HepG2 (cell line): ENCODE data around the gene BUD23. TPM values are rescaled to one million over a fixed set of nuclear protein-coding genes. Genes with fewer than 3 reads are reported as not detected.

ENCODE experiments used
- ASH2L ChIP-seq: fragments of 300-600, 200-600 bp; sonication (generic); IDR thresholded peaks from 2 replicates; pipeline ENCODE4 v1.7.0; 2017; ENCODE audit warnings: low read depth, mild to moderate bottlenecking, moderate library complexity, mixed read lengths, low read length; ENCODE audit not compliant: insufficient read length
- ELF3 ChIP-seq: IDR thresholded peaks from 2 replicates; pipeline ENCODE4 v1.6.1; 2016; ENCODE audit warnings: missing genetic modification reagents, missing compliant biosample characterization
- HNF4A ChIP-seq: sonication (generic); formaldehyde crosslinking; IDR thresholded peaks from 2 replicates; pipeline ENCODE4 v1.4.0; 2020; ENCODE audit warnings: missing genetic modification reagents
- KLF12 ChIP-seq: sonication (generic); formaldehyde crosslinking; IDR thresholded peaks from 2 replicates; pipeline ENCODE4 v1.4.0; 2020; ENCODE audit warnings: missing genetic modification reagents, borderline replicate concordance
- LBX2 ChIP-seq: sonication (generic); formaldehyde crosslinking; IDR thresholded peaks from 2 replicates; pipeline ENCODE4 v1.5.0; 2020; ENCODE audit warnings: missing genetic modification reagents, mild to moderate bottlenecking, borderline replicate concordance
- NBN ChIP-seq: fragments of 450-650 bp; conservative IDR thresholded peaks from 2 replicates; pipeline ENCODE4 v1.6.1; 2017
- PLRG1 ChIP-seq: fragments of 450-650 bp; conservative IDR thresholded peaks from 2 replicates; pipeline ENCODE4 v1.6.1; 2016
- PTBP1 ChIP-seq: fragments of 200-400 bp; formaldehyde crosslinking; IDR thresholded peaks from 2 replicates; pipeline ENCODE4 v1.6.1; 2018; ENCODE audit warnings: low read length, low read depth; ENCODE audit not compliant: poor library complexity, severe bottlenecking
- SALL2 ChIP-seq: sonication (generic); formaldehyde crosslinking; IDR thresholded peaks from 2 replicates; pipeline ENCODE4 v1.8.1; 2023; ENCODE audit warnings: mild to moderate bottlenecking, missing genetic modification reagents, inconsistent platforms
- SOX5 ChIP-seq: IDR thresholded peaks from 2 replicates; pipeline ENCODE4 v1.6.1; 2016; ENCODE audit warnings: borderline replicate concordance
- TARDBP ChIP-seq: sonication (generic); formaldehyde crosslinking; IDR thresholded peaks from 2 replicates; pipeline ENCODE4 v1.8.0; 2022; ENCODE audit warnings: mild to moderate bottlenecking, missing genetic modification reagents
- TMF1 ChIP-seq: sonication (generic); formaldehyde crosslinking; IDR thresholded peaks from 2 replicates; pipeline ENCODE4 v1.8.1; 2022; ENCODE audit warnings: low read depth, missing genetic modification reagents
- ZBTB21 ChIP-seq: sonication (generic); formaldehyde crosslinking; IDR thresholded peaks from 2 replicates; pipeline ENCODE4 v1.4.0; 2020; ENCODE audit warnings: missing genetic modification reagents
- ZFYVE20 ChIP-seq: sonication (generic); formaldehyde crosslinking; IDR thresholded peaks from 2 replicates; pipeline ENCODE4 v1.8.0; 2023; ENCODE audit warnings: low read depth, mild to moderate bottlenecking, moderate library complexity, missing genetic modification reagents, borderline replicate concordance
- ZMAT5 ChIP-seq: sonication (generic); formaldehyde crosslinking; IDR thresholded peaks from 2 replicates; pipeline ENCODE4 v1.5.0; 2020; ENCODE audit warnings: mild to moderate bottlenecking, low read depth, missing genetic modification reagents, borderline replicate concordance
- ZNF577 ChIP-seq: sonication (generic); formaldehyde crosslinking; IDR thresholded peaks from 2 replicates; pipeline ENCODE4 v1.4.0; 2020; ENCODE audit warnings: mild to moderate bottlenecking, low read depth, missing genetic modification reagents, borderline replicate concordance
- ZNF776 ChIP-seq: sonication (generic); formaldehyde crosslinking; IDR thresholded peaks from 2 replicates; pipeline ENCODE4 v1.4.0; 2020; ENCODE audit warnings: mild to moderate bottlenecking, missing genetic modification reagents
- ZSCAN31 ChIP-seq: sonication (generic); formaldehyde crosslinking; IDR thresholded peaks from 2 replicates; pipeline ENCODE4 v1.5.0; 2020; ENCODE audit warnings: low read depth, mild to moderate bottlenecking, missing genetic modification reagents
- polyA plus RNA-seq, 8 experiments: library from polyadenylated mRNA; depleted of rRNA in 3 of 8; stranded (reverse) in 7 of 8; unstranded in 1 of 8; fragments of >200 nt; fragmentation: Illumina TruSeq in 4 of 8; extraction: Trizol in 4 of 8; gene quantifications; 2 replicates each; pipeline versions ENCODE4 v1.2.1 to v1.2.3, GENCODE V29; 2011 to 2016; ENCODE audit warnings: low read depth in 4 of 8, missing spikeins in 1 of 8, mixed read lengths in 1 of 8; ENCODE audit not compliant: insufficient read depth in 1 of 8
- total RNA-seq, 5 experiments: library from RNA; depleted of rRNA; stranded (reverse); fragments of >200 nt; fragmentation: Illumina TruSeq; extraction: Trizol; gene quantifications; 2 replicates each; pipeline ENCODE4 v1.2.3, GENCODE V29; 2016; ENCODE audit warnings: low read depth in 1 of 5
- TF ChIP-seq, protein P1 (sequence below): sonication (generic); formaldehyde crosslinking; IDR thresholded peaks from 2 replicates; pipeline ENCODE4 v1.4.0; 2020; ENCODE audit warnings: missing genetic modification reagents
- TF ChIP-seq, protein P2 (sequence below): sonication (generic); formaldehyde crosslinking; IDR thresholded peaks from 2 replicates; pipeline ENCODE4 v1.5.1; 2020; ENCODE audit warnings: missing genetic modification reagents, mild to moderate bottlenecking, borderline replicate concordance
- TF ChIP-seq, protein P3 (sequence below): sonication (generic); formaldehyde crosslinking; IDR thresholded peaks from 2 replicates; pipeline ENCODE4 v1.4.0; 2020; ENCODE audit warnings: missing genetic modification reagents, borderline replicate concordance

Gene BUD23
- total and polyA plus RNA-seq, 2 of the 13 experiments (the other 11 are each of a cell fraction or from before 2014, with no cell fraction given) = 47.5 to 54.5 TPM

- TF ChIP-seq KLF12 (CRISPR knock-in tag) = no peak
- TF ChIP-seq ZNF577 (CRISPR knock-in tag) = no peak
- 0 out of 2 replicates have a peak, but pooled peaks have one; percentile 56 for TF ChIP-seq ZSCAN31 (CRISPR knock-in tag)
- TF ChIP-seq ZMAT5 = no peak
- TF ChIP-seq ZNF776 = no peak
- TF ChIP-seq HNF4A (CRISPR knock-in tag) = no peak
- TF ChIP-seq TMF1 (CRISPR knock-in tag) = no peak
- TF ChIP-seq, protein P1, sequence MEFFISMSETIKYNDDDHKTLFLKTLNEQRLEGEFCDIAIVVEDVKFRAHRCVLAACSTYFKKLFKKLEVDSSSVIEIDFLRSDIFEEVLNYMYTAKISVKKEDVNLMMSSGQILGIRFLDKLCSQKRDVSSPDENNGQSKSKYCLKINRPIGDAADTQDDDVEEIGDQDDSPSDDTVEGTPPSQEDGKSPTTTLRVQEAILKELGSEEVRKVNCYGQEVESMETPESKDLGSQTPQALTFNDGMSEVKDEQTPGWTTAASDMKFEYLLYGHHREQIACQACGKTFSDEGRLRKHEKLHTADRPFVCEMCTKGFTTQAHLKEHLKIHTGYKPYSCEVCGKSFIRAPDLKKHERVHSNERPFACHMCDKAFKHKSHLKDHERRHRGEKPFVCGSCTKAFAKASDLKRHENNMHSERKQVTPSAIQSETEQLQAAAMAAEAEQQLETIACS (CRISPR knock-in tag) = no peak
- TF ChIP-seq, protein P2, sequence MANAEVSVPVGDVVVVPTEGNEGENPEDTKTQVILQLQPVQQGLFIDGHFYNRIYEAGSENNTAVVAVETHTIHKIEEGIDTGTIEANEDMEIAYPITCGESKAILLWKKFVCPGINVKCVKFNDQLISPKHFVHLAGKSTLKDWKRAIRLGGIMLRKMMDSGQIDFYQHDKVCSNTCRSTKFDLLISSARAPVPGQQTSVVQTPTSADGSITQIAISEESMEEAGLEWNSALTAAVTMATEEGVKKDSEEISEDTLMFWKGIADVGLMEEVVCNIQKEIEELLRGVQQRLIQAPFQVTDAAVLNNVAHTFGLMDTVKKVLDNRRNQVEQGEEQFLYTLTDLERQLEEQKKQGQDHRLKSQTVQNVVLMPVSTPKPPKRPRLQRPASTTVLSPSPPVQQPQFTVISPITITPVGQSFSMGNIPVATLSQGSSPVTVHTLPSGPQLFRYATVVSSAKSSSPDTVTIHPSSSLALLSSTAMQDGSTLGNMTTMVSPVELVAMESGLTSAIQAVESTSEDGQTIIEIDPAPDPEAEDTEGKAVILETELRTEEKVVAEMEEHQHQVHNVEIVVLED = no peak
- no peak for TF ChIP-seq LBX2 (CRISPR knock-in tag)
- no peak for TF ChIP-seq ASH2L
- TF ChIP-seq ZFYVE20 (CRISPR knock-in tag) = no peak
- TF ChIP-seq SALL2 (CRISPR knock-in tag) = no peak
- TF ChIP-seq ZBTB21 = no peak
- TF ChIP-seq ELF3 (CRISPR knock-in tag) = peak; percentile 77
- TF ChIP-seq TARDBP (CRISPR knock-in tag) = peak; percentile 66
- 0 out of 2 replicates have a peak, but pooled peaks have one; percentile 17 for TF ChIP-seq SOX5
- no peak for TF ChIP-seq PTBP1
- TF ChIP-seq NBN = no peak
- TF ChIP-seq, protein P3, sequence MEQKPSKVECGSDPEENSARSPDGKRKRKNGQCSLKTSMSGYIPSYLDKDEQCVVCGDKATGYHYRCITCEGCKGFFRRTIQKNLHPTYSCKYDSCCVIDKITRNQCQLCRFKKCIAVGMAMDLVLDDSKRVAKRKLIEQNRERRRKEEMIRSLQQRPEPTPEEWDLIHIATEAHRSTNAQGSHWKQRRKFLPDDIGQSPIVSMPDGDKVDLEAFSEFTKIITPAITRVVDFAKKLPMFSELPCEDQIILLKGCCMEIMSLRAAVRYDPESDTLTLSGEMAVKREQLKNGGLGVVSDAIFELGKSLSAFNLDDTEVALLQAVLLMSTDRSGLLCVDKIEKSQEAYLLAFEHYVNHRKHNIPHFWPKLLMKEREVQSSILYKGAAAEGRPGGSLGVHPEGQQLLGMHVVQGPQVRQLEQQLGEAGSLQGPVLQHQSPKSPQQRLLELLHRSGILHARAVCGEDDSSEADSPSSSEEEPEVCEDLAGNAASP (CRISPR knock-in tag) = no peak
- no peak for TF ChIP-seq PLRG1
Measured at GRCh38 chr7:73734619-73735527, 51.5 kb downstream of the BUD23 start (continued).
